Measurements from ENCODE around the gene BNIP3. TPM values are rescaled to one million over a fixed set of nuclear protein-coding genes. Genes with fewer than 3 reads are reported as not detected.

Gene BNIP3
- total and polyA plus RNA-seq, 2 donors (not counting 3 experiments of a cell fraction or from before 2014, with no cell fraction given): 51.4 to 53.3 TPM

DNA sequence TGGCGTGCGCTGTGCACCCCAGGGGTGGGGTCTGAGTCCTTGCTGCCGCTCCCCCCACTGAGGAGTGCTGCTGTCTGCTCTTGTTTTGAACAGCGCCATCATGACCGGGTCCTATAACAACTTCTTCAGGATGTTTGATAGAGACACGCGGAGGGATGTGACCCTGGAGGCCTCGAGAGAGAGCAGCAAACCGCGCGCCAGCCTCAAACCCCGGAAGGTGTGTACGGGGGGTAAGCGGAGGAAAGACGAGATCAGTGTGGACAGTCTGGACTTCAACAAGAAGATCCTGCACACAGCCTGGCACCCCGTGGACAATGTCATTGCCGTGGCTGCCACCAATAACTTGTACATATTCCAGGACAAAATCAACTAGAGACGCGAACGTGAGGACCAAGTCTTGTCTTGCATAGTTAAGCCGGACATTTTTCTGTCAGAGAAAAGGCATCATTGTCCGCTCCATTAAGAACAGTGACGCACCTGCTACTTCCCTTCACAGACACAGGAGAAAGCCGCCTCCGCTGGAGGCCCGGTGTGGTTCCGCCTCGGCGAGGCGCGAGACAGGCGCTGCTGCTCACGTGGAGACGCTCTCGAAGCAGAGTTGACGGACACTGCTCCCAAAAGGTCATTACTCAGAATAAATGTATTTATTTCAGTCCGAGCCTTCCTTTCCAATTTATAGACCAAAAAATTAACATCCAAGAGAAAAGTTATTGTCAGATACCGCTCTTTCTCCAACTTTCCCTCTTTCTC is 26.0 kb downstream of the BNIP3 start:
- Histone ChIP-seq H3K27me3 (ENCODE audit: control insufficient read depth in 2 of 2, insufficient read depth in 2 of 2, low read length in 2 of 2) (no peaks in the 10 kb centered on the region), H3K4me3 (replicated peaks in 1 of 3; ENCODE audit: insufficient read depth in 1 of 3, low read depth in 1 of 3, low read length in 3 of 3) (no peak overlapping the region), H3K36me3 (ENCODE audit: control insufficient read depth in 2 of 2, extremely low read depth in 1 of 2, insufficient read depth in 2 of 2, low read length in 2 of 2) (peaks cover 3 to 31% of the 10 kb centered on the region in 2 experiments), H3K27ac (ENCODE audit: insufficient read depth, low read depth, low read length) (no peak overlapping the region), H3K79me2 (ENCODE audit: control insufficient read depth, insufficient read depth, low read length) (peaks cover 18% of the 10 kb centered on the region), H3K4me2 (ENCODE audit: insufficient read depth, low read length) (no peak overlapping the region), H2AFZ (ENCODE audit: low read depth, low read length) (no peak overlapping the region), H3K4me1 (ENCODE audit: control insufficient read depth, extremely low read depth, insufficient read depth, low read length) (no peaks in the 10 kb centered on the region), H4K20me1 (replicated peaks; ENCODE audit: control insufficient read depth, extremely low read depth, insufficient read depth, low read length) (no peaks in the 10 kb centered on the region), H3K9ac (replicated peaks; ENCODE audit: extremely low read depth, insufficient read depth, low read length) (no peak overlapping the region), H3K9me3 (replicated peaks; ENCODE audit: control insufficient read depth, insufficient read depth, low read length) (no peaks in the 10 kb centered on the region), H3K9me1 (replicated peaks; ENCODE audit: control insufficient read depth, extremely low read depth, insufficient read depth, low read length) (no peaks in the 10 kb centered on the region)
- intact Hi-C loops (cut with micrococcal nuclease): no loop called here
- TSS peak; percentile 39 for BruUV-seq (replicated peaks)
- TF ChIP-seq POLR2AphosphoS5 (IDR thresholded peaks at IDR 0.05; ENCODE audit: insufficient read depth, low read depth, low read length) (no peak), FOS (IDR thresholded peaks at IDR 0.05; ENCODE audit: borderline replicate concordance, insufficient read depth, low read length) (no peak), POLR2A (IDR thresholded peaks at IDR 0.05; ENCODE audit: low read depth, low read length) (no peak), MYC (IDR thresholded peaks at IDR 0.05; ENCODE audit: low read depth, low read length) (no peak), JUN (IDR thresholded peaks at IDR 0.05; ENCODE audit: borderline replicate concordance, insufficient read depth, insufficient read length, low read depth) (no peak), GATA2 (IDR thresholded peaks at IDR 0.05; ENCODE audit: insufficient read depth, insufficient read length, low read depth, low read length) (no peak), EZH2 (IDR thresholded peaks at IDR 0.05; ENCODE audit: borderline replicate concordance, low read depth, low read length, severe bottlenecking) (no peak), CTCF (IDR thresholded peaks at IDR 0.05; ENCODE audit: extremely low read depth in 1 of 2, insufficient read depth in 1 of 2, low read depth in 1 of 2, low read length in 2 of 2) (no peak)
- TF ChIP-seq, protein P1, sequence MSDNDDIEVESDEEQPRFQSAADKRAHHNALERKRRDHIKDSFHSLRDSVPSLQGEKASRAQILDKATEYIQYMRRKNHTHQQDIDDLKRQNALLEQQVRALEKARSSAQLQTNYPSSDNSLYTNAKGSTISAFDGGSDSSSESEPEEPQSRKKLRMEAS (IDR thresholded peaks at IDR 0.05; ENCODE audit: insufficient read depth, insufficient read length): no peak
- FAIRE-seq (no peak), DNase-seq (ENCODE audit: low read depth, low spot score) (no peak)
- POLR2A ChIA-PET: no interaction called here
- CTCF ChIA-PET: interaction anchor here (2.1 kb wide), 1 partner anchor 67 kb away, joined by 4 read pairs; no protein-coding TSS in a partner anchor
- dilution Hi-C loops (cut with MboI; ENCODE audit: extremely low pct_ligation_motif_present, low sequenced_read_pairs): no loop called here

Measured in endothelial cell of umbilical vein (primary cell).